Measurements from ENCODE around the gene SAMD9L.
A peak's percentile ranks its signal among the peaks of the same experiment; 100 is the strongest.

SAMD9L gene

DNA sequence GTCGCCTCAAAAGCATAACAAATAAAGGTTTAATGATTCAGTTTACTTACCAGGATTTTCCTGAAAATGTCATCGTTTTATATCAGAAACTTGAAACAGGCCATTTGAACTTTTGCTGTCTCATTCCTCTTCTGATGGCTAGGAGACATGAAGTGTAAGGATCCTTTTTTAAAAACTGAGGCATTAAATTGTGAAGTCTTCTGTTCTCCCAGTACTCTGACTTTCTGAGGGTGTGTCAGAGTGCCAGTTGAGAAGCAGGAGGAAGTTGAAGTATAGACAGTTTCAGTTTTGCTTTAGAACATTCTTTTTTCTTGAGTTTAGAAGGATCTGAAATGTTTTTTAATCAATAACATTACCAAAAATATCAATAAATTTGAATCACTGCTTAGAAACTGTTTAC, at the start of gene SAMD9L:
Gene SAMD9L, minus strand, starts transcription at position 242 of the 400 bp plus-strand sequence. CDS start 12,414 bp downstream, outside the sequence.
- Mint-ChIP-seq H3K4me3 (peak within 1 kb of the TSS; percentile 91), H3K4me1 (ENCODE audit: low read depth) (peaks cover 33% of the 10 kb centered on the region), H3K9me3 (ENCODE audit: low read depth) (no peaks in the 10 kb centered on the region), H3K27me3 (no peaks in the 10 kb centered on the region), H3K36me3 (peaks cover 22% of the 10 kb centered on the region), H3K27ac (peak within 1 kb of the TSS; percentile 87)

DNA sequence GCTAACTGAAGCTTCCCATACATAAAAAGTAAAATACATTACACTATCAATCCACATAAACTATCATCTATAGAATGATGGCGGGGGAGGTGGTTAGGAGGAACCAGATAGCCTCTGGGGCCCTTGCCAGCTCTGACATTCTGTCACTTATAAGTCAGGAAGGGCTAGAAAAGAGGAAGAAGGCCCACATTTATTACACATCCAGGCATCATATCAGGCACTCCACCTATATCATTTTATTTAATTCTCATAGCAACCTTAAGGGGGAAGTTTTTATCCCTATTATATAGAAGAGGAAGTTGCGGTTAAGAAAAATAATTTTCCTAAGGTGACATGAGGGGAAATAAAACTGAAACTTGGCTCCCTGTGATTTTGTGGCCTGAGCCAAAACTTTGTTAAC, 48.2 kb upstream of the SAMD9L start:
- no peaks in the 10 kb centered on the region for H3K4me1 Mint-ChIP-seq (ENCODE audit: low read depth)
- H3K9me3 Mint-ChIP-seq (ENCODE audit: low read depth), result no peaks in the 10 kb centered on the region
- peaks cover 28% of the 10 kb centered on the region for H3K27me3 Mint-ChIP-seq
- H3K27ac Mint-ChIP-seq, result no peak overlapping the region
- H3K4me3 Mint-ChIP-seq, result no peak overlapping the region
- H3K36me3 Mint-ChIP-seq, result no peaks in the 10 kb centered on the region

DNA sequence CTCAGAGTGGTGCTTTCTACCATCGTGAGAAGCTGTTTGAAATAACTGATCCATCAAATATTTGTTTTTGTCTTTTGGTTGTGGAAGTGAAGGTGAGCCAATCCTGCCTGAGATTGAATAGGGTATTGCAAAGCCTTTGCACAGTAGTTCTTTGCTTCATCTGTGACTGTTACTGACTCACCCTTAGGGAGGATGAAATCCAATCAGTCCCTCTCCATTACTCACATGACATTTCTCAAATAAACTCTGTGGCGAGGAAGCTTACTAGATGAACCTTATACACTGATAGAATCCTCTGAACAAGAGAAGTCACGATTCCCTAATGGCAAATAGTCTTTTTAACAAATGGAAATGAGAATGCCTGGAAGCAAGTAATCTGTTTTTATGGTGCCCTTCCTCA, 46.2 kb upstream of the SAMD9L start:
- Mint-ChIP-seq H3K9me3 (ENCODE audit: low read depth) (no peaks in the 10 kb centered on the region), H3K4me1 (ENCODE audit: low read depth) (no peaks in the 10 kb centered on the region), H3K4me3 (no peak overlapping the region), H3K27me3 (peaks cover 37% of the 10 kb centered on the region), H3K27ac (no peak overlapping the region), H3K36me3 (no peaks in the 10 kb centered on the region)

DNA sequence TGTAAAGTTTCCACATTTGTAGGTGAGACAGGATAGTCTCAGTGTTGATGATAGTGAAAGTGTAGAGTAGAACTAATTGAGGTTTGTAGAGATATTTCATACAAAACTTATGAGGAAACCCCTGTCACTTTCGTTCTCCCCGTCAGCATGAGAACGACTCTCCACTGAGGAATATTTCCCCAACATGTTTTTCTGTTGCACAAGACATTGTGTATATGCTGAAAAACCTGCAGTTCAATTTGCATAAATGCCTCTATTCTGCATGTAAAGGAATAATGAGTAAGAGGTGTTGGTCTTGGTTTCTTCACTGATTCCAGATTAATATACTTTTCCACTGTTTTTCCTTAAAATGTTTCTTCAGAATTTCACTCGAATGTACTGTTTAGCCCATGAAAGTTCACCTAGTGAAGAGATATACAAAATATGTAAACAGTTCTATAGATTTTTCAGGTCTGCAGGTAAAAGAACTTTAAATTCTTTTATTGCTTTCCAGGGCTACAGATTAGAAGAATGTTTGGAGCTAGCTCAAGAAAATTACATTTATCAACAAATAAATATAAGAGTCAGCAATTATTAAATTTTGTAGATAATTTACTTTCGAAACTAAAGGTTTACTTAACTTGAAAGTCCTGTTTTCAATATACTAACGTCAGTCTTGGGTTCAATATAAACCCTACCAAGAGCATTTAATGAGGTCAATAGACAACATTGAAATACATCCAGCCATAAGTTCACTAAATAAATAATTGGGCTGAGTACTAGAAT, 40.9 kb upstream of the SAMD9L start:
- no peaks in the 10 kb centered on the region for H3K9me3 Mint-ChIP-seq (ENCODE audit: low read depth)
- H3K4me1 Mint-ChIP-seq (ENCODE audit: low read depth), result no peaks in the 10 kb centered on the region
- H3K27me3 Mint-ChIP-seq, result peaks cover 34% of the 10 kb centered on the region
- H3K27ac Mint-ChIP-seq, result no peak overlapping the region
- no peaks in the 10 kb centered on the region for H3K36me3 Mint-ChIP-seq
- no peak overlapping the region for H3K4me3 Mint-ChIP-seq

DNA sequence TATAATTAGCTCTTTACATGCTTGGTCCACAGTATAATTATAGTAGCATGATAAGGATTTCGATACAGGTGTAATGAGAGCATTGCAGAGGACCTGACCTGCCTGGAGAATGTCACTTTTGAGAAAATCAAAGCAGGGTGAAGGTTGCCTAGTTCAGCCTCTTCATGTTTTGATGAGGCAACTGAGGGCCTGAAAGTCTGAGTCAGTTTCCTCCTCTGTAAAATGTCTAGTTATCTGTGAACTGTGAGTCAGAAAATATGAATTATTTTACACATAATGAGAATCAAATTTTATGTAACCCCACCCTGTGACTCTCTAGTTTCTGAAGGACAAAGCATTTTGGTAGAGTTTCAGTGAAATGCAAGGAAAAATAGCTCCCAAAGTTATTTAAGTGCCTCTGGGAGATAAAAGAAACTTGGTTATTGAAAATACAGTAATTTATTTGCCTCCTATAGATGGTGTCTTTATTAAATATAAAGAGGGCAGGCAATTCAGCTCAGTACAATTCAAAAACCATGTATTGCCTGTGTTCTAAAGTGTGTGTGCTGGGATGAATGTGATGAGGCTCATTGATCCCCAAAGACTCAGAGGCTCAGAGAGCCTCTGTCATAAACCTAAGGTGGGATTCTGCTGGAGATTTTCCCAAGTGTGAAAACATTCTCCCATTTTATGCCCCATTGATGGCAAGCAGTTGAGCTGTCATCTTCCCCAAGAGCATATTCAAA, 37.3 kb upstream of the SAMD9L start:
- Mint-ChIP-seq H3K27ac (no peak overlapping the region), H3K36me3 (no peaks in the 10 kb centered on the region), H3K9me3 (ENCODE audit: low read depth) (no peaks in the 10 kb centered on the region), H3K4me3 (no peak overlapping the region), H3K27me3 (peaks cover 29% of the 10 kb centered on the region), H3K4me1 (ENCODE audit: low read depth) (no peaks in the 10 kb centered on the region)

DNA sequence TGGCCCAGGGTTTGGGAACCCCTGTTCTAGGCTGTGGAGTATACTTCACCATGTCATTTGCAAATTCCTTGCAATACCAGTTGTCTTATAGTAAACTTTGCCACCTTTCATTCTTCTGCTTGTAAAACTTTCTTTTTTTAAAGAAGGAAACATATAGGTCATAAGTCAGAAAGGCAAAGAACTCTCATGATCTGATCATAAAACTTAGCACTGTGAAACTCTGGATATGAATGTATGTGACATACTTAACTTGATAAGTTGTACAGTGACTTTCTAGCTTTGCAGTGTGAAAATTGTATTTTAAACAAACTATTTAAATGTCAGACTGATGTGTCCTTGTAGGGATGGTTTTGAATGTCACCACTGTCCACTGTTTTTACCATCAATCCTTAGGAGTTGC, 31.0 kb upstream of the SAMD9L start:
- Mint-ChIP-seq H3K4me1 (ENCODE audit: low read depth) (no peaks in the 10 kb centered on the region), H3K9me3 (ENCODE audit: low read depth) (no peaks in the 10 kb centered on the region), H3K27me3 (peaks cover 13% of the 10 kb centered on the region), H3K27ac (no peak overlapping the region), H3K4me3 (no peak overlapping the region), H3K36me3 (no peaks in the 10 kb centered on the region)

DNA sequence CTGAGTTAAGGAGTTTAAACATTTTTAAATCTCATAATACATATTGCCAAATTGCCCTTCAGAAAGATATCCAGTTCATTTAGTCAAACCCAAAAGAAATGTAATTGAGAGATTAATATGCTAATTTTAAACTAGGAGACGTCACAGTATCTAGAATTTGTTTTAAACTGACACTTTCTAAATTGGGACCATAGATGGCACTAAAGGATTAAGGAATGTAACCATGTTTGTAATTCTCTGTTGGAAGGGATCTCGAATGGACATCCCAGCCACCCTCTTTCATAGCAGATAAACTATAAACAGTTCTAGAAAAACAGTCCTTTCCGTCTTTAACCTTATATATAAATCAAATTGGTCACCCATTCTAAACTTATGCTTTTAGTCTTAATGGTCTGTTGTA, 30.0 kb upstream of the SAMD9L start:
- Mint-ChIP-seq H3K9me3 (ENCODE audit: low read depth) (no peaks in the 10 kb centered on the region), H3K4me3 (no peak overlapping the region), H3K4me1 (ENCODE audit: low read depth) (no peaks in the 10 kb centered on the region), H3K27me3 (peaks cover 8% of the 10 kb centered on the region), H3K27ac (no peak overlapping the region), H3K36me3 (peaks cover under 1% of the 10 kb centered on the region)

DNA sequence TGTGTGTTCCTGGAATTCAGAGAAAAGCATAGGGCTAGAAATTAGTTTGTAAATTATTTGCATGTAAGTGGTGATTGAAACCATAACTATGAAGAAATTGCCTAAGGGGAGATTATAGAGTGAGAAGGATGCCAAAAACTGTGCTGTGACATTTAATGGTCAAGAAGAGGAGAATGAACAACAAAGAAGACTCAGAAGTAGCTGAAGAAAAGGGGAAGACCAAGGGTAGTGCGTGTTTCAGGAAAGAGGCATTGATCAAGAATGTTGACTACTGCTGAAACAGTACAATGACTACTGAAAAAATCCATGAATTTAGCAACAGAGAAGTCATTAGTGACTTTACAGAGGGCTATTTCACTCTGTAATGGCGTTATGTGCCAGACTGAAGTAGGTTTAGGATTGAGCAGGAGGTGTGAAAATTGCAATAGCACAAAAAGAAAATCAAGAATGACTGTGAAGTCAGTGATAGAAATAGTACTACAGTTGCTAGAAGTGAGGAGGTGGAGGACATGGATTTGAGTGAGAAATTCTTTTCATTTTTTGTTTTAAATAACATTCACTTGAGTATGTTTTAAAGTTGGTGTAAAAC, 28.9 kb upstream of the SAMD9L start:
- H3K27me3 Mint-ChIP-seq, result peaks cover 7% of the 10 kb centered on the region
- H3K4me3 Mint-ChIP-seq, result no peak overlapping the region
- H3K9me3 Mint-ChIP-seq (ENCODE audit: low read depth), result peaks cover 5% of the 10 kb centered on the region
- H3K27ac Mint-ChIP-seq, result no peak overlapping the region
- peaks cover 2% of the 10 kb centered on the region for H3K36me3 Mint-ChIP-seq
- H3K4me1 Mint-ChIP-seq (ENCODE audit: low read depth), result no peaks in the 10 kb centered on the region

DNA sequence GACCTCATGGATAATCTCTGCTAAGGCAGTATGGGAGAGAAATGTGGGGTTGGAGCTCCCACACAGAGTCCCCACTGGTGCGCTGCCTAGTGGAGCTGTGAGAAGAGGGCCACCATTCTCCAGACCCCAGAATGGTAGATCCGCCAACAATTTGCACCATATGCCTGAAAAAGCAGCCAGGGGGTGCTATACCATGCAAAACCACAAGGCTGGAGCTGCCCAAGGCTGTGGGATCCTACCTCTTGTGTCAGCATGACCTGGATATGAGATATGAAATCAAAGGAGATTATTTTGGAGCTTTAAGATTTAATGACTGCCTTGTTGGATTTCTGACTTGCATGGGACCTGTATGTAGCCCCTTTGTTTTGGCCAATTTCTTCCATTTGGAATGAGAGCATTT, 27.0 kb upstream of the SAMD9L start:
- Mint-ChIP-seq H3K27ac (no peak overlapping the region), H3K4me3 (no peak overlapping the region), H3K36me3 (peaks cover 4% of the 10 kb centered on the region), H3K9me3 (ENCODE audit: low read depth) (peaks cover 12% of the 10 kb centered on the region), H3K4me1 (ENCODE audit: low read depth) (no peaks in the 10 kb centered on the region), H3K27me3 (peaks cover 7% of the 10 kb centered on the region)

DNA sequence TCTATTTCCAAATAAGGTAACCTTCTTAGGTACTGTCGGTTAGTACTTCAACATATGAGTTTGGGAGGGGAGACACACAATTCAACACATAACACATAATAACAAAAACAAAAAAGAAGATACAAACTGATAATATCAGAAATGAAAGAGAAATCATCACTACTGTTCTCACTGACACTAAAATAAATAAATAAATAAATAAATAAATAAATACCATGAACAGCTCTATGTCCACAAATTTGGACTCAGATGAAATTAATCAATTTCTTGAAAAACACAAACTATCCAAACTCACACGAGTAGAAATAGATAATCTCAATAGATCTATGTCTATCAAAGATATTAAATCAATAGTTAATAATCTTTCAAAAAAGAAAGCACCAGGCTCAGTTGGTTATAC, 24.5 kb upstream of the SAMD9L start:
- peaks cover 4% of the 10 kb centered on the region for H3K36me3 Mint-ChIP-seq
- H3K4me3 Mint-ChIP-seq, result no peak overlapping the region
- peaks cover 6% of the 10 kb centered on the region for H3K27me3 Mint-ChIP-seq
- no peak overlapping the region for H3K27ac Mint-ChIP-seq
- no peaks in the 10 kb centered on the region for H3K4me1 Mint-ChIP-seq (ENCODE audit: low read depth)
- H3K9me3 Mint-ChIP-seq (ENCODE audit: low read depth), result peaks cover 12% of the 10 kb centered on the region

DNA sequence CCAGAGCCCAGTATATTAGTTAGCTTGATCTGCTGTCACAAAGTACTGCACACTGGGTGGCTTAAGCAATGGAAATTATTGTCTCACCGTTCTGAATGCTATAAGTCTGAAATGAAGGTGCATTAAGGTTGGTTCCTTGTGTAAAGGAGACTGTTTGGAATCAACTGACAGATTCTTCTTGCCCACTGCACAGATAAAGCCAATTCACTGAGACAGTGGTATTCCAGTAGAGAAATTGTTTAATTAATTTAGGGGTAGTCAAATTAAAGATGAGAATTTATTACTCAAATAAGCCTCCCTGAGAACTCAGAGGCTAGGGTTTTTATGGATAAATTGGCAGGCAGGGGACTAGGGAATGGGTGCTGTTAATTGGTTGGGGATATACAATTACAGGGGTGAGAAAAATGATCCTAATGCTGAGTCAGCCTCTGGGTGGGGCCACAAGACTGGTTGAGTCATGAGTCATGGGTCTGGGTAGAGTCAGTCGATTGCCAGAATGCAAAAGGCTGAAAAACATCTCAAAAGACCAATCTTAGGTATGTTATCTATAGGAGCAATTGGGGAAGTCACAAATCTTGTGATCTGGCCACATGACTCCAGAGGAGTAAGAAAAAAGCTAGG, 23.5 kb upstream of the SAMD9L start:
- Mint-ChIP-seq H3K36me3 (peaks cover 4% of the 10 kb centered on the region), H3K4me1 (ENCODE audit: low read depth) (no peaks in the 10 kb centered on the region), H3K27ac (no peak overlapping the region), H3K4me3 (no peak overlapping the region), H3K27me3 (peaks cover 6% of the 10 kb centered on the region), H3K9me3 (ENCODE audit: low read depth) (peaks cover 18% of the 10 kb centered on the region)

DNA sequence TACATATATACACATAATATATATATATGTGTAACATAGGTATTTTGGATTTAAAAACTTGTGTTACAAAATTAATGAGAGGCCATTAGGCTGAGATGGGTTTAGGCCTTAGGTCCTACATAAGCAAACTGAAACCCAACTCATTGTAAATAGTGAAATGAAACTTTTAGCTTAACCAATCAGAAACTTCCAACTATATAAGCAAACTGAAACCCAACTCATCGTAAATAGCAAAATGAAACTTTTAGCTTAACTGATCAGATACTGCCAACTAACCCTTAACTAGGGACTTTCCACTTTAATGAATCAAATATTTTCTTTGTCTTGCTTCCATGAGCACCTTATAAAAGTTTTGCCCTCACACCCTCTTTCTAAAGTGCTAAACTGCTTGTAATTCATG, 17.3 kb upstream of the SAMD9L start:
- H3K27me3 Mint-ChIP-seq, result no peaks in the 10 kb centered on the region
- H3K27ac Mint-ChIP-seq, result no peak overlapping the region
- H3K4me1 Mint-ChIP-seq (ENCODE audit: low read depth), result peaks cover 2% of the 10 kb centered on the region
- no peak overlapping the region for H3K4me3 Mint-ChIP-seq
- peaks cover 12% of the 10 kb centered on the region for H3K9me3 Mint-ChIP-seq (ENCODE audit: low read depth)
- peaks cover 2% of the 10 kb centered on the region for H3K36me3 Mint-ChIP-seq

DNA sequence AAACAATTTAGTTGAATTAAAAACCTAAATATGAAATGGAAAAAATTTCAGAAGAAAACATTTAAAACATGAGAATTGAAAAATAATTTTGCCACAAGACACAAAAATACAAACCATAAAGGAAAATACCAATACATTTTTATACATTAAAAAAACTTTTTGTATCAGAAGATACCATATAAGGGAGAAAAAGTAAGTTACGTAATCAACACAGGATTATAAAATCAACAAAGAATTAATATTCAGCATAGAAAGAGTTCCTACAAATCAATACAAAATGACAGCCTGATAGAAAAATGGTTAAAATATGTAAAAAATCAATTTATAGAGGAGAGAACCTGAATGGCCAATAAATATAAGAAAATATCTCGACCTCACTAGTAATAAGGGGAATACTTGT, 16.6 kb upstream of the SAMD9L start:
- Mint-ChIP-seq H3K4me3 (no peak overlapping the region), H3K27ac (no peak overlapping the region), H3K4me1 (ENCODE audit: low read depth) (peaks cover 2% of the 10 kb centered on the region), H3K9me3 (ENCODE audit: low read depth) (peaks cover 12% of the 10 kb centered on the region), H3K27me3 (no peaks in the 10 kb centered on the region), H3K36me3 (peaks cover 2% of the 10 kb centered on the region)

DNA sequence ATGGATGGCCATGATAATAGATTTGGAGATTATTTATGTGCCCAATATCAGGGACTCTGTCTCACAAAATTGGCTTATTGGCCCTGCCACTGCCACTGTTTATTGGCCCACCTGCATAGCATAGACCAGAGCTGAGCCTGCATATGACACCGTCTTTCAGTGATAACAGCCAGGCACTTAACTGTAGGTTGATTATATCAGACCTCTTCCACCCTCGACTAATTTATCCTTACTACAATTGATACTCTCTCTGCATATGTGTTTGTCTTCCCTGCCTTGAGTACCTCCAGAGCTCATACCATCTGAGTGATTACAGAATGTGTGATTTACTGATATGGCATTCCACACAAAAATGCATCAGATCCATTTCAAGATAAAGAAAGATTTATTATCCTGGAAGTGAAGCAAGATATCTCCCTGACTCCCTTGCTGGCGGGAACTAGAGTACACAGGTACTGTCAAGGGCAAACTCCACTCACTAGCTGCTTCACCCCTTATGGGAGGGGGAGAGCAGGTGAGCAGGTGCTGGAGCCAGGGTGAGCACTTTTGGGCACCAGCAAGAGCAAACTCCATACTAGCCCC, 13.1 kb upstream of the SAMD9L start:
- H3K4me1 Mint-ChIP-seq (ENCODE audit: low read depth), result peaks cover 2% of the 10 kb centered on the region
- H3K36me3 Mint-ChIP-seq, result peaks cover 4% of the 10 kb centered on the region
- no peaks in the 10 kb centered on the region for H3K27me3 Mint-ChIP-seq
- H3K4me3 Mint-ChIP-seq, result no peak overlapping the region
- H3K9me3 Mint-ChIP-seq (ENCODE audit: low read depth), result peaks cover 6% of the 10 kb centered on the region
- H3K27ac Mint-ChIP-seq, result no peak overlapping the region

DNA sequence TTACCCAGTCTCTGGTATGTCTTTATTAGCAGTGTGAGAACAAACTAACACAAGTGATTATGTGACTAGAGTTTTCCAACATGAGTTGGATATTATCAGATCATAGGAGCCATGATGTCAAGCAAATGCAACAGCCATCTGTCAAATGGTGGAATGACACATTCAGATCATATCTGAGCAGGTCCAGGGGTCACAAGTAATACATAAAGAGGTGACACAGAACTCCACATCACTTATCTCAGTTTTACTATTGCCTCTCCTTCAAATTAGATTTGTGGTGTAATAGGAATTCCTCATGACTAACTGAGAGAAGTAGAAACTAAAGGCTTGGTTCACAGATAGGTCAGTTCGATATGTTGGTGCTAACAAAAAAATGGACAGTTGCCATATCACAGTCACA, 12.2 kb upstream of the SAMD9L start:
- Mint-ChIP-seq H3K27ac (peak overlapping the region; percentile 5), H3K4me1 (ENCODE audit: low read depth) (no peaks in the 10 kb centered on the region), H3K36me3 (peaks cover 4% of the 10 kb centered on the region), H3K9me3 (ENCODE audit: low read depth) (peaks cover 6% of the 10 kb centered on the region), H3K27me3 (no peaks in the 10 kb centered on the region), H3K4me3 (no peak overlapping the region)

Data from activated naive CD8-positive, alpha-beta T cell (primary cell).